ACC112 (cell line): Measurements from ENCODE around the gene LIN37.

ENCODE experiments used
- H2AFZ ChIP-seq: fragments of 200-600 bp; sonication (generic); one replicate; pipeline ENCODE4 v1.6.0; 2017; ENCODE audit warnings: antibody characterized with exemption, low read length; ENCODE audit not compliant: unreplicated experiment
- H3K27ac ChIP-seq: fragments of 200-600 bp; sonication (generic); 2 replicates; pipeline ENCODE4 v1.5.1; 2014; ENCODE audit warnings: low read depth, mild to moderate bottlenecking, antibody characterized with exemption, low read length, moderate library complexity
- H3K27me3 ChIP-seq: fragments of 200-600 bp; sonication (generic); 2 replicates; pipeline ENCODE4 v1.6.1; 2014; ENCODE audit warnings: mild to moderate bottlenecking, antibody characterized with exemption, low read length, moderate library complexity, mixed read lengths; ENCODE audit not compliant: insufficient read depth
- H3K36me3 ChIP-seq: fragments of 200-600 bp; sonication (generic); 2 replicates; pipeline ENCODE4 v1.6.1; 2016; ENCODE audit warnings: mild to moderate bottlenecking, antibody characterized with exemption, low read length, moderate library complexity, mixed read lengths; ENCODE audit not compliant: insufficient read depth
- H3K4me1 ChIP-seq: fragments of 200-600 bp; sonication (generic); one replicate; pipeline ENCODE4 v1.6.1; 2016; ENCODE audit warnings: low read length, mixed read lengths; ENCODE audit not compliant: insufficient read depth, unreplicated experiment, control insufficient read depth
- H3K4me3 ChIP-seq: fragments of 200-600 bp; sonication (generic); 2 replicates; pipeline ENCODE4 v1.5.1; 2014; ENCODE audit warnings: mild to moderate bottlenecking, low read depth, low read length
- H3K79me2 ChIP-seq: fragments of 200-600 bp; sonication (generic); one replicate; pipeline ENCODE4 v1.6.0; 2016; ENCODE audit warnings: low read length; ENCODE audit not compliant: control insufficient read depth, unreplicated experiment, insufficient read depth

LIN37 gene

DNA sequence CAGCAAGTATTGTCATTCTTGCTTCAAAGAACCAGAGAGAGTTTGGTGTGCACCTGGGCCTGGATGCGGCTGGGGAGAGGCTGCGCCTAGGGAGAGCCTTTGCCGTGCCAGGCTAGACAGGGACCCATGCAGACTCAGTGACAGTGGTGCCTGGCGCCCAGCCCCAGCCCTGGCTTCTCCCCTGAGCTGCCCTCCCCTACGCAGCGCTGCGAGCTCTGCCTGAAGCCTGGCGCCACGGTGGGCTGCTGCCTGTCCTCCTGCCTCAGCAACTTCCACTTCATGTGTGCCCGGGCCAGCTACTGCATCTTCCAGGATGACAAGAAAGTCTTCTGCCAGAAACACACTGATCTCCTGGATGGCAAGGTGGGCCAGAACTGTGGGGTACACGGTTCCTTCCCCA is 18.6 kb upstream of the LIN37 start:
- no peak overlapping the region for H3K27ac ChIP-seq
- H3K27me3 ChIP-seq = no peaks in the 10 kb centered on the region
- no peak overlapping the region for H2AFZ ChIP-seq
- H3K79me2 ChIP-seq = no peaks in the 10 kb centered on the region
- H3K4me3 ChIP-seq = no peak overlapping the region
- no peaks in the 10 kb centered on the region for H3K4me1 ChIP-seq
- peaks cover 5% of the 10 kb centered on the region; the same call in 1 of the 2 replicates for H3K36me3 ChIP-seq

DNA sequence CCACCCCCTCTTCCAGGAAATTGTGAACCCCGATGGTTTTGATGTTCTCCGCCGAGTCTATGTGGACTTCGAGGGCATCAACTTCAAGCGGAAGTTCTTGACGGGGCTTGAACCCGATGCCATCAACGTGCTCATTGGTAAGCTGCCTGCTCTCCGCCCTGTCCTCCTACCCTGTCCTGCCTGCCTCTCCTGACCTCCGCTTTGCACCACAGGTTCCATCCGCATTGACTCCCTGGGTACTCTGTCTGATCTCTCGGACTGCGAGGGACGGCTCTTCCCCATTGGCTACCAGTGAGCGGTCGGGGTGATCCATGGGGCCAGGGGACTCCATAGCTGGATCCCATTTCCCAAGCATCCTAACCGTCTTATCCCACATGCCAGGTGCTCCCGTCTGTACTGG is 18.1 kb upstream of the LIN37 start:
- no peak overlapping the region for H3K4me3 ChIP-seq
- peaks cover 5% of the 10 kb centered on the region; the same call in 1 of the 2 replicates for H3K36me3 ChIP-seq
- no peak overlapping the region for H2AFZ ChIP-seq
- H3K27ac ChIP-seq = no peak overlapping the region
- no peaks in the 10 kb centered on the region for H3K27me3 ChIP-seq
- H3K4me1 ChIP-seq = no peaks in the 10 kb centered on the region
- no peaks in the 10 kb centered on the region for H3K79me2 ChIP-seq

DNA sequence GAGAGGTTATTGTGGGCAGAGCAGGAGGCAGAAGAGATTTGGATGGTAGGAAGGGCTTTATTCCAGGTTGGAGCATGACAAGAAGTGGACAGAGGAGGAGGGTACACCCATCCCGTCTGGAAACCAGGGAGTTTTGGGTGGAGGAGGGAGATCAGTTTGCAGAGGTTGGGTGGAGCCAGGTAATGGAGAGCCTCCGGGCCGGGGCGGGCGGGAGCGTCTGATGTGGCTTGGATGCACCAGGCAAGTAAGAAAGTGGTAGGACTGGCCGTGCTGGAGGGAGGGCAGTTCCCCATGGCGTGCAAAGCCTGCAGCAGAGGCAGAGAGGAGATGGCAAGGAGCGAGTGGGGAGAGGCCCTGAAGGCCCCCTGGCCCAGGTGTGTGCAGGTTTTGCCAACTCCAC is 17.0 kb upstream of the LIN37 start:
- H3K4me1 ChIP-seq = no peaks in the 10 kb centered on the region
- no peaks in the 10 kb centered on the region for H3K27me3 ChIP-seq
- H3K79me2 ChIP-seq = no peaks in the 10 kb centered on the region
- H3K36me3 ChIP-seq = no peaks in the 10 kb centered on the region
- no peak overlapping the region for H3K27ac ChIP-seq
- H2AFZ ChIP-seq = no peak overlapping the region
- H3K4me3 ChIP-seq = no peak overlapping the region

DNA sequence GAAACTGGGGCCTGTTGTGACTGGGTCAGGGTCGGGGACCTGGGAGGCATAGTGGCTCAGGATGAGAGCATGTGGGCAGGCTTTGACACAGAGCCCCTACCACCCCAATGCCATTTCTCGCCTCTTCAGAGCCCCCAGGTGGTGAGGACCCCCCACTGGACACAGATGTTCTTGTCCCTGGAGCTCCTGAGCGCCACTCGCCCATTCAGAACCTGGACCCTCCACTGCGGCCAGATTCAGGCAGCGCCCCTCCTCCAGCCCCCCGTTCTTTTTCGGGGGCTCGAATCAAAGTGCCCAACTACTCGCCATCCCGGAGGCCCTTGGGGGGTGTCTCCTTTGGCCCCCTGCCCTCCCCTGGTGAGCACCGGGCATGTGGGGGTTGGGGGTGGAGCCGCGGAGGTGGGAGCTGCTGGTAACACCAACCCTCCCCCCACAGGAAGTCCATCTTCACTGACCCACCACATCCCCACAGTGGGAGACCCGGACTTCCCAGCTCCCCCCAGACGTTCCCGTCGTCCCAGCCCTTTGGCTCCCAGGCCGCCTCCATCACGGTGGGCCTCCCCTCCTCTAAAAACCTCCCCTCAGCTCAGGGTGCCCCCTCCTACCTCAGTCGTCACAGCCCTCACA is 16.5 kb upstream of the LIN37 start:
- no peaks in the 10 kb centered on the region for H3K36me3 ChIP-seq
- H2AFZ ChIP-seq = no peak overlapping the region
- H3K79me2 ChIP-seq = no peaks in the 10 kb centered on the region
- H3K4me1 ChIP-seq = no peaks in the 10 kb centered on the region
- no peak overlapping the region for H3K27ac ChIP-seq
- no peaks in the 10 kb centered on the region for H3K27me3 ChIP-seq
- H3K4me3 ChIP-seq = no peak overlapping the region

DNA sequence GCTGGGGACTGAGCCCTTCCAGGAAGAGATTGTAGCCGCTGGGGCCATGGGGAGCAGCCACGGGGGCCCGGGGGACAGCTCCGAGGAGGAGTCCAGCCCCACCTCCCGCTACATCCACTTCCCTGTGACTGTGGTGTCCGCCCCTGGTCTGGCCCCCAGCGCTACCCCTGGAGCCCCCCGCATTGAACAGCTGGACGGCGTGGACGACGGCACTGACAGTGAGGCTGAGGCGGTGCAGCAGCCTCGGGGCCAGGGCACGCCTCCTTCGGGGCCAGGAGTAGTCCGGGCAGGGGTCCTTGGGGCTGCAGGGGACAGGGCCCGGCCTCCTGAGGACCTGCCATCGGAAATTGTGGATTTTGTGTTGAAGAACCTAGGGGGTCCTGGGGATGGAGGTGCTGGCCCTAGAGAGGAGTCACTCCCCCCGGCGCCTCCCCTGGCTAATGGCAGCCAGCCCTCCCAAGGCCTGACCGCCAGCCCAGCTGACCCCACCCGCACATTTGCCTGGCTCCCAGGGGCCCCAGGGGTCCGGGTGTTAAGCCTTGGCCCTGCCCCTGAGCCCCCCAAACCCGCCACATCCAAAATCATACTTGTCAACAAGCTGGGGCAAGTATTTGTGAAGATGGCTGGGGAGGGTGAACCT is 15.7 kb upstream of the LIN37 start:
- Histone ChIP-seq H3K27ac (no peak overlapping the region), H3K4me3 (no peak overlapping the region), H3K36me3 (no peaks in the 10 kb centered on the region), H3K27me3 (no peaks in the 10 kb centered on the region), H2AFZ (no peak overlapping the region), H3K79me2 (no peaks in the 10 kb centered on the region), H3K4me1 (no peaks in the 10 kb centered on the region)

DNA sequence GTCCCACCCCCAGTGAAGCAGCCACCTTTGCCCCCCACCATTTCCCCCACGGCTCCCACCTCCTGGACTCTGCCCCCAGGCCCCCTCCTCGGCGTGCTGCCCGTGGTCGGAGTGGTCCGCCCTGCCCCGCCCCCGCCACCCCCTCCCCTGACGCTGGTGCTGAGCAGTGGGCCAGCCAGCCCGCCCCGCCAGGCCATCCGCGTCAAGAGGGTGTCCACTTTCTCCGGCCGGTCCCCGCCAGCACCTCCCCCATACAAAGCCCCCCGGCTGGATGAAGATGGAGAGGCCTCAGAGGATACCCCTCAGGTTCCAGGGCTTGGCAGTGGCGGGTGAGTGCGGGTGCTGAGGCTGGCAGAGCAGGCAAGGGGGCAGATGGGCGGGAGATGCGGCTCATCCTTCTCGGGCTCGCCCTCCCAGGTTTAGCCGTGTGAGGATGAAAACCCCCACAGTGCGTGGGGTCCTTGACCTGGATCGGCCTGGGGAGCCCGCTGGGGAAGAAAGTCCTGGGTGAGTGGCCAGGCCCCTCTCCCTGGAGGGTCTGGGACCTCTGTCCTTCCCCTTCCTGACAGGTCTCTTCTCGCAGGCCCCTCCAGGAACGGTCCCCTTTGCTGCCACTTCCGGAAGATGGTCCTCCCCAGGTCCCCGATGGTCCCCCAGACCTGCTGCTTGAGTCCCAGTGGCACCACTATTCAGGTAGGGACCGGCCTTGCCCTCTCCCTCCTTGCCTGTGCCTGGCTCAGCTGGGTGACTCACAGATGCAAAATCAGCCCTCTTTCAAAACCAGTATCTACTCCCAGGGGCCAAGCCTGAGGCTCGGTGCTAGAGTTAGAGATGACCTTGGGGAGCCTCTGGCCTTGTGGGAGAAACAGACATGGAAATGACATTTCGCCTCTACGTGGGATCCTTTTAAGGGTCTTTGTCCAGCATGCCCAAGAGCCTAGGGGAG is 14.9 kb upstream of the LIN37 start:
- H3K79me2 ChIP-seq = no peaks in the 10 kb centered on the region
- no peak overlapping the region for H2AFZ ChIP-seq
- H3K36me3 ChIP-seq = no peaks in the 10 kb centered on the region
- H3K27ac ChIP-seq = no peak overlapping the region
- no peak overlapping the region for H3K4me3 ChIP-seq
- no peaks in the 10 kb centered on the region for H3K27me3 ChIP-seq
- H3K4me1 ChIP-seq = no peaks in the 10 kb centered on the region

DNA sequence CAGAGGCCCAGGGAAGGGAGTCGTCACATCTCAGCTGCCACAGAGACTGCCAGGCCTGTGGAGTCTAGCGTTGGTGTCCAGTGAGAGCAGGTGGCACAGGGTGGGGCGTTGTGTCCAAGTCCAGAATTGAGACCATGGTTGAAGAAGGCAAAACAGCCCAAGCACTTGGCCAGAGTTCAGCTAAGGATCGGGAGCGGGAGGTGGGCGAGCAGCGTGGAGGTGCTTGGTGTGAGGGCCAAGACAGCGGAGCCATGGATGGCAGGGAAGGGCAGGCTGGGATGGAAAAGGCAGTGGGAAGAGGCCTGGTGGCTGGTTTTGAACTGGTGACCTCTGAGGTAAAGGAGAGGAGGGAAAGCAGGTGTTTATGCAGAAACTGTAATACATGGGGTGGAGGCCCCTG is 14.1 kb upstream of the LIN37 start:
- Histone ChIP-seq H3K79me2 (no peaks in the 10 kb centered on the region), H3K27me3 (no peaks in the 10 kb centered on the region), H3K36me3 (no peaks in the 10 kb centered on the region), H3K4me3 (no peak overlapping the region), H3K4me1 (no peaks in the 10 kb centered on the region), H3K27ac (no peak overlapping the region), H2AFZ (no peak overlapping the region)

DNA sequence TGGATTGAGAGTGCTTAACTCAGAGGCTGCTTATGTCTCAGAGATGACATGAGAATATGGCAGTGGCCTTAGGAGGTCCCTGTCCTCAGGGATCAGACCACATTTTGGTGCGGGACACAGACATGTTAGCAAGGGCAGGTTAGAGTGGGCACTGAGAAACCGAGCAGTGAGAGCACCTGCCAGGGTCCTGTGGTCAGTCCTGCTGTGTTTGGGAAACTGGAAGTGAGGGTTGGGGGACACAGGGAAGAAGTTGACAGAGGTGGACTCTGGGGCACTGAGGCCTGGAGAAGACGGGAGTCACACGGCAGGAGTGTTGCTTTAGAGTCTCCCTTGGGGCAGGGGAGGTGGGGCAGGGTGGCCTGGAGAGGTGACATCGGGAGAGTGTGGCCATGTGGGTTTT is 13.5 kb upstream of the LIN37 start:
- H2AFZ ChIP-seq = no peak overlapping the region
- H3K4me3 ChIP-seq = no peak overlapping the region
- H3K27me3 ChIP-seq = no peaks in the 10 kb centered on the region
- H3K27ac ChIP-seq = no peak overlapping the region
- H3K36me3 ChIP-seq = no peaks in the 10 kb centered on the region
- H3K4me1 ChIP-seq = no peaks in the 10 kb centered on the region
- no peaks in the 10 kb centered on the region for H3K79me2 ChIP-seq

DNA sequence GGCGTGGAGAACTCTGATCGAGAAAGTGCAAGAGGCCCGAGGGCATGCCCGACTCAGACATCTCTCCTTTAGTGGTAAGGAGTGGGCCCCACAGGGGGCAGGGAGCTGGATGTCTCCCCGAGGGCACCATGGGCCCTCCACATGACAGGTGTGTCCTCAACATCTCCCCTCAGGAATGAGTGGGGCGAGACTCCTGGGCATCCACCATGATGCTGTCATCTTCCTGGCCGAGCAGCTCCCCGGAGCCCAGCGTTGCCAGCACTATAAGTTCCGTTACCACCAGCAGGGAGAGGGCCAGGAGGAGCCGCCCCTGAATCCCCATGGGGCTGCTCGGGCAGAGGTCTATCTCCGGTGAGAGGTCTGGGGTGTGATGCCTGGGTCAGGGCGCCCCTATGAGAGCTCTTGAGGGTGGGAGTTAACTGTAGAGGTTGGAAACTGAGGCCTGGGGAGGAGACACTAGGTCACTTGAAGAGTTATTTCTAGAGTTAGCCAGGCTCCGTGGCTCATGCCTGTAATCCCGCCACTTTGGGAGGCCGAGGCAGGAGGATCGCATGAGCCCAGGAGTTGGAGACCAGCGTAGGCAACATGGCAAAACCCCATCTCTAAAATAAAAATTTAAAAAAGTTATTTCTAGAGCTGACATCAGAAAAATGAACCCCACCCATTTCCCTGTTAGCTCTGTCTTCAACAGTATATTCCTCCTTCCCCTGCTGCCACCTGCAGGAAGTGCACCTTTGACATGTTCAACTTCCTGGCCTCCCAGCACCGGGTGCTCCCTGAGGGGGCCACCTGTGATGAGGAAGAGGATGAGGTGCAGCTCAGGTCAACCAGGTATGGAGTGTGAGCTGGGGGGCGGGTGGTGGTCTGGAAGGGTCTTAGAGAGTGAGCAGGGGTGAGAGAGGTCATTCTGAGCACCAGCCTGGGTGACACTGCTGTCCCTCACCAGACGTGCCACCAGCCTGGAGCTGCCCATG is 11.2 kb upstream of the LIN37 start:
- no peak overlapping the region for H3K4me3 ChIP-seq
- H2AFZ ChIP-seq = no peak overlapping the region
- H3K79me2 ChIP-seq = no peaks in the 10 kb centered on the region
- H3K27me3 ChIP-seq = no peaks in the 10 kb centered on the region
- no peaks in the 10 kb centered on the region for H3K4me1 ChIP-seq
- no peak overlapping the region for H3K27ac ChIP-seq
- H3K36me3 ChIP-seq = no peaks in the 10 kb centered on the region
